SJCRH30 (cell line): ENCODE data around the gene BORCS5. TPM values are rescaled to one million over a fixed set of nuclear protein-coding genes. Genes with fewer than 3 reads are reported as not detected.

ENCODE experiments used
- DNase-seq, 2 experiments: peaks; one replicate each; pipeline ENCODE4 v3.0.0-alpha.2; 2015 to 2020
- H3K27ac ChIP-seq: fragments of 250-450 bp; sonication (Bioruptor Pico); 2 replicates; pipeline ENCODE4 v1.5.1; 2020; ENCODE audit warnings: mild to moderate bottlenecking, moderate library complexity
- H3K27me3 ChIP-seq: fragments of 250-450 bp; sonication (Bioruptor Pico); 2 replicates; pipeline ENCODE4 v1.5.1; 2020; ENCODE audit warnings: mild to moderate bottlenecking, moderate library complexity
- H3K36me3 ChIP-seq: fragments of 250-450 bp; sonication (Bioruptor Pico); 2 replicates; pipeline ENCODE4 v1.5.1; 2020; ENCODE audit warnings: mild to moderate bottlenecking, moderate library complexity
- H3K4me1 ChIP-seq: fragments of 250-450 bp; sonication (Bioruptor Pico); 2 replicates; pipeline ENCODE4 v1.5.1; 2020; ENCODE audit warnings: mild to moderate bottlenecking, moderate library complexity
- H3K4me3 ChIP-seq: fragments of 250-450 bp; sonication (Bioruptor Pico); 2 replicates; pipeline ENCODE4 v1.5.1; 2020; ENCODE audit warnings: mild to moderate bottlenecking, moderate library complexity
- H3K9me3 ChIP-seq: fragments of 250-450 bp; sonication (Bioruptor Pico); replicated peaks from 2 replicates; pipeline ENCODE4 v1.5.1; 2020; ENCODE audit warnings: mild to moderate bottlenecking, moderate library complexity
- total RNA-seq: library from RNA; depleted of rRNA; stranded (reverse); fragments of >200 nt; shearing (Covaris generic); gene quantifications from 2 replicates; pipeline ENCODE4 v1.2.3, GENCODE V29; 2014

Gene BORCS5
- total RNA-seq, 1 experiment from 2014 or later, result 5.2 TPM

- H3K27ac ChIP-seq, result no peak overlapping the region
- H3K36me3 ChIP-seq, result no peaks in the 10 kb centered on the region
- no peaks in the 10 kb centered on the region for H3K4me1 ChIP-seq
- H3K27me3 ChIP-seq, result no peaks in the 10 kb centered on the region
- DNase-seq, result no peak
- no peaks in the 10 kb centered on the region for H3K9me3 ChIP-seq
- no peak overlapping the region for H3K4me3 ChIP-seq
Observed at GRCh38 chr12:12366701-12367481, 10.0 kb downstream of the BORCS5 start.

GRCh38 chr12:12367482-12367998, 10.7 kb downstream of the BORCS5 start:
- H3K9me3 ChIP-seq, result no peaks in the 10 kb centered on the region
- H3K4me1 ChIP-seq, result no peaks in the 10 kb centered on the region
- no peak for DNase-seq
- H3K27me3 ChIP-seq, result no peaks in the 10 kb centered on the region
- no peak overlapping the region for H3K27ac ChIP-seq
- no peak overlapping the region for H3K4me3 ChIP-seq
- no peaks in the 10 kb centered on the region for H3K36me3 ChIP-seq

- Histone ChIP-seq H3K27ac (no peak overlapping the region), H3K4me1 (no peaks in the 10 kb centered on the region), H3K27me3 (no peaks in the 10 kb centered on the region), H3K4me3 (no peak overlapping the region), H3K36me3 (no peaks in the 10 kb centered on the region), H3K9me3 (no peaks in the 10 kb centered on the region)
- DNase-seq, result no peak
Observed at GRCh38 chr12:12372946-12373722, 16.3 kb downstream of the BORCS5 start.

DNA sequence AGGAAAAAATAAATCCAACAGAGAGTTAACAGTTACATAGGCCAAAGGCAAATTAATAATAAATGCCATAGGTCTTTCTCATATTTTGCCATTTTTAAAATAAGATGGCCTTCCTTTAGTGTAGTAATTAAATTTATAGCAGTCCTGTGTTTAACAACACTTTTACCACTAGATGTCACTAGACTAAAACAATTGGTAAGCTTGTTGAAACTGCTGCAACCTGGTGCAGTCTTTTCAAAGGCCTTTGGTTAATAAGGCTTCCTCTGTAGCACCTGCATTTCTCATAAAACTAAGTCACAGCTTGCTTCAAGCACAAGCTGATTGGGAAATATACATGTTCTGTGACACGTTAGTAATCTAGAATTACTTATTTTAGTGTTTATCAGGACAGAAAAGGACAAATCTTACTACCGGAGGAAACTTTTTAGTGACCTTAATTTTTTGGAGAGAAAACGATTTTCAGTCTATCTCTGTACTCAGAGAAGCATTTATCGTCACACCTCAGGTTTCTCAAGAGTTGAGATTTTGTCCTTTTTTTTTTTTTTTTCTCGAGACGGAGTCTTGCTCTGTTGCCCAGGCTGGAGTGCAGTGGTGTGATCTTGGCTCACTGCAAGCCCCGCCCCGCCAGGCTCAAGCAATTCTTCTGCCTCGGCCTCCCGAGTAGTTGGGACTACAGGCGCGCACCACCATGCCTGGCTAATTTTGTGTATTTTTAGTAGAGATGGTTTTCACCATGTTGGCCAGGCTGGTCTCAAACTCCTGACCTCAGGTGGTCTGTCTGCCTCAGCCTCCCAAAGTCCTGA, 20.0 kb downstream of the BORCS5 start:
- Histone ChIP-seq H3K9me3 (no peaks in the 10 kb centered on the region), H3K27ac (no peak overlapping the region), H3K4me1 (no peaks in the 10 kb centered on the region), H3K36me3 (no peaks in the 10 kb centered on the region), H3K4me3 (no peak overlapping the region), H3K27me3 (no peaks in the 10 kb centered on the region)
- DNase-seq, result peak; percentile 22 to 78

DNA sequence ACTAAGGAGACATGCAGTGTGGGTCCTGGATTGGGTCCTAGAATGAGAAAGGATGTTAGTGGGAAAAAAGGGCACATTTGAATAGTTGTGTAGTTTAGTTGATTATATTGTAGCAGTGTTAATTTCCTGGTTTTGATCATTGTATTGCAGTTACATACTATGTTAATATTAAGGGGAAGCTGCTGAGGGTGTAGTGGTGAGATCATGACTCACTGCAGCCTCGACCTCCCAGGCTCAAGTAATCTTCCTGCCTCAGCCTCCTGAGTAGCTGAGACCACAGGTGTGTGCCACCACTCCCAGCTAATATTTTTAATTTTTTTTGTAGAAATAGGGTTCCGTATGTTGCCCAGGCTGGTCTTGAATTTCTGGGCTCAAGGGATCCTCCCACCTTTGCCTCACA, 21.7 kb downstream of the BORCS5 start:
- no peaks in the 10 kb centered on the region for H3K36me3 ChIP-seq
- H3K27ac ChIP-seq, result no peak overlapping the region
- no peak overlapping the region for H3K4me3 ChIP-seq
- no peak for DNase-seq
- no peaks in the 10 kb centered on the region for H3K4me1 ChIP-seq
- H3K9me3 ChIP-seq, result no peaks in the 10 kb centered on the region
- no peaks in the 10 kb centered on the region for H3K27me3 ChIP-seq

DNA sequence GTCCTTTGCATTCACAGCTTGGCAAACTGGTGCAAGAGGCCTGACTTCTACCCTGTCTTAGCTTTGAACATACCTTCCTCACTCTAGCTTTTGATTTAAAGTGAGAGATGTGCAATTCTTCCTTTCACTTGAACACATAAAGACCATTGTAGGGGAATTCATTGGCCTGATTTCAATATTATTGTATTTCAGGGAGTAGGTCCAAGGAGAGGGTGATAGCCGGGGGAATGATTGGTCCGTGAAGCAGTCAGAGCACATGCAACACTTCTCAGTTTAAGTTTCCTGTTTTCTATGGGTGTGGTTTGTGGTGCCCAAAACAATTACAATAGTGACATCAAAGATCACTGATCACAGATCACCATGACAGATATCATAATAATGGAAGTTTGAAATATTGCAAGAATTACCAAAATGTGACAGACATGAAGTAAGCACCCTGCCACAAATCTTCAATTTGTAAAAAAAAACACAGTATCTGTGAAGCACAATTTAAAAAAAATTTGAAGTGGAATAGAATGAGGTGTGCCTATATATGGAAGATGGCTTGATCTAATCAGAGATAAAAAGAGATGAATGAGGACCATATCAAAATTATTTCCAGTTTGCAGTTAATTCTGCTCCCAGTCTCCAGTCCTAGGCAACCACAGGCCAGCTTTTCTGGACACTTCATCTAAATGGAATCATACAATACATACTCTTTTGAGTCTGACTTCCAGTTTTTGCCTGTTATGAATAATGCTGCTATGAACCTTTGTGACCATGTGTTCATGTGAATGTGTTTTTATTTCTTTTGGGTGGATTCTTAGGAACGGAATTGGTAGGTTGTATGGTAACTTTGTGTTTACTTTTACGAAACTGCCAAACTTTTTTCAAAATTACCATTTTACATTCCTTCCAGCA, 23.2 kb downstream of the BORCS5 start:
- Histone ChIP-seq H3K4me3 (no peak overlapping the region), H3K27me3 (no peaks in the 10 kb centered on the region), H3K4me1 (0 out of 2 replicates have a peak, but pooled peaks cover 3% of the 10 kb centered on the region), H3K27ac (no peak overlapping the region), H3K36me3 (no peaks in the 10 kb centered on the region), H3K9me3 (no peaks in the 10 kb centered on the region)
- no peak for DNase-seq

- no peak overlapping the region for H3K4me3 ChIP-seq
- H3K27me3 ChIP-seq, result no peaks in the 10 kb centered on the region
- H3K4me1 ChIP-seq, result 0 out of 2 replicates have a peak, but pooled peaks cover 3% of the 10 kb centered on the region
- H3K27ac ChIP-seq, result no peak overlapping the region
- no peaks in the 10 kb centered on the region for H3K9me3 ChIP-seq
- no peak for DNase-seq
- H3K36me3 ChIP-seq, result no peaks in the 10 kb centered on the region
Observed at GRCh38 chr12:12380949-12381593, 24.2 kb downstream of the BORCS5 start.

DNA sequence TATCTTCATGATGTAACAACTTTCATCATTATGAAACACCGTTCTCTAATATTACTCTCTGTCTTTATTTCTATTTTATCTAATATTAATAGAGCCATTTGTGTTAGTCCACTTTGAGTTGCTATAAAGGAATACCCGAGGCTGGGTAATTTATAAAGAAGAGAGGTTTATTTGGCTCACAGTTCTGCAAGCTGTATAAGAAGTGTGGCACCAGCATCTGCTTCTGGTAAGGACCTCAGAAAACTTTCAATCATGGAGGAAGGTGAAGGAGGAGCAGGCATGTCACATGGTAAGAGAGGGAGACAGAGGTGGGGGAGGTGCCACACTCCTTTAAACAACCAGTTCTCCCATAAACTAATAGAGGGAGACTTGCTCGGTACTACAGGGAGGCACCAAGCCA, 25.1 kb downstream of the BORCS5 start:
- Histone ChIP-seq H3K36me3 (no peaks in the 10 kb centered on the region), H3K4me1 (0 out of 2 replicates have a peak, but pooled peaks cover 3% of the 10 kb centered on the region), H3K4me3 (no peak overlapping the region), H3K9me3 (no peaks in the 10 kb centered on the region), H3K27ac (no peak overlapping the region), H3K27me3 (no peaks in the 10 kb centered on the region)
- DNase-seq, result no peak

DNA sequence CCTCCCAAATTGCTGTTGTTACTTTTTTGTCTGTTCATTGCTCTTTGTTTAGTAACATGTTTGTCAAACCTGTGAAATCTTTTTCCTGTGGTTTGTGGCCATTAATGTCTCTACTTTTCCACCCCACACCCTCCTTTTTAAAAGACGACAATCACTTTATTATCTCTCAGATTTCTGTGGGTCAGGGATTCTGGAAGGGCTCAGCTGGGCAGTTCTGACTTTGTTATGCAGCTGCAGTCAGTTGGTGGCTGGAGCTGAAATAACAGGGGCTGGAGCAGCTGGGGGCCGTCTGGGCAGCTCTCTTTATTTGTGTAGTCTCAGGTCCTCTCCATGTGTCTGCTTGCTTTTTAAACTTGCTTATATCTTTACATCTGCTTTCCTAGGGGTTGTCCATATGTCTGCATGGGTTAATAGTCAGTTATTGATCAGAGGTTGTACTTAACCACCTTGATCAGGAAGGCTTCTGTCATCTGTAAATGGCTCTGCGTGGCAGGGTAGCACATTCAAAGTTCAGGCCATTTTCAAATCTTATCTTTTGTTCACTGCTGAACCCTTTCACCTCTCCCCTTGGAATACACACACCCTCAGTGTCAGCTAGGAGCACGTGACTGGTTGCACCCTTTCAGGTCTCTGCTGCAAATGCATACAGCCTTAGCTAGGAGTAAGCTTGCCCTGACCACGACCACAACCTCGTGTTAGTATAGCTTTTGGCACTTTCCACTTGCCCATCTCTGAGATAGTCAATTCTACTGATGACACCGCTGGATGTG, 27.9 kb downstream of the BORCS5 start:
- DNase-seq, result peak in 1 of 2 experiments; percentile 9
- H3K36me3 ChIP-seq, result no peaks in the 10 kb centered on the region
- no peak overlapping the region for H3K4me3 ChIP-seq
- H3K4me1 ChIP-seq, result 0 out of 2 replicates have a peak, but pooled peaks cover 3% of the 10 kb centered on the region
- no peak overlapping the region for H3K27ac ChIP-seq
- H3K9me3 ChIP-seq, result no peaks in the 10 kb centered on the region
- no peaks in the 10 kb centered on the region for H3K27me3 ChIP-seq

GRCh38 chr12:12387501-12387900, 30.6 kb downstream of the BORCS5 start:
- Histone ChIP-seq H3K9me3 (no peaks in the 10 kb centered on the region), H3K27me3 (no peaks in the 10 kb centered on the region), H3K4me1 (0 out of 2 replicates have a peak, but pooled peaks cover 3% of the 10 kb centered on the region), H3K27ac (no peak overlapping the region), H3K4me3 (no peak overlapping the region), H3K36me3 (no peaks in the 10 kb centered on the region)
- no peak for DNase-seq

DNA sequence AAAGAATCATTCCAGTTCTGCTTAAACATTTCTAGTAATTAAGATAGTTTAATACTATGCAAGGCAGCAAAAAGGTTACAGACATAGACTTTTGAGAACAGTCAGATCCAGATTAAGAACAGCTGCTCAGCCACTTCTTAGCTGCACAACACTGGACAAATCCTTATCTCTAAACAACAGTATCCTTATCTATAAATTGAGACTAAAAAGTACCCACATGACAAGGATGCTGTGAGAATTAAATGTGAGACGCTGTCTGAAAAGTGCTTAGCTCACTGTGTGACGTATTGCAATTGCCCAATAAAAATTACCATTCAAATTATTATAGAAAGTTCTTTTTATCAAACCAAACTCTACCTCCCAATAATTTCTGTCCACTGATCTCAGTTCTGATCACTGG, 35.5 kb downstream of the BORCS5 start:
- no peaks in the 10 kb centered on the region for H3K27me3 ChIP-seq
- no peaks in the 10 kb centered on the region for H3K4me1 ChIP-seq
- H3K36me3 ChIP-seq, result no peaks in the 10 kb centered on the region
- no peak for DNase-seq
- H3K27ac ChIP-seq, result no peak overlapping the region
- H3K4me3 ChIP-seq, result no peak overlapping the region
- no peaks in the 10 kb centered on the region for H3K9me3 ChIP-seq

- H3K4me1 ChIP-seq, result no peaks in the 10 kb centered on the region
- H3K4me3 ChIP-seq, result no peak overlapping the region
- no peak for DNase-seq
- no peaks in the 10 kb centered on the region for H3K27me3 ChIP-seq
- H3K36me3 ChIP-seq, result no peaks in the 10 kb centered on the region
- no peaks in the 10 kb centered on the region for H3K9me3 ChIP-seq
- H3K27ac ChIP-seq, result no peak overlapping the region
Observed at GRCh38 chr12:12393171-12393570, 36.3 kb downstream of the BORCS5 start.

DNA sequence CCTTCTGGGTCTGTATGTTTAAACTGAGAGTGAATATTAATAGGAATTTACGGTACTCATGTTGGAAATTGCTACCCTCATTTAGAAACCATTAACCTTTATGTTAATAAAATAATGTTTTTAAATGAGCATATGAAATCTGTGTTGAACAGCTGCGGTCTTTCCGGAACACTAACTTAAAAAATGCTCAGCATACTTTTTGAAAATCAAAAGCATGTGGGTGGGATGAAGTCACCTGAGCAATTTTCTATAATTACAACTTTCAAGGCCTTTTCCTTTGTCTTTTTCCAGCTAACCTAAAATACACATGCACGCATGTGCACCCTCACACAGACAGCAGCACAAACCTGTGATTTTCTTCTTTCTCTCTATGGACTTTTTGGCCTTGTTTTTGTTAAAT, 39.8 kb downstream of the BORCS5 start:
- no peak overlapping the region for H3K27ac ChIP-seq

More for the DNA sequence above, 39.8 kb downstream of the BORCS5 start:
- Histone ChIP-seq H3K27me3 (no peaks in the 10 kb centered on the region), H3K4me1 (no peaks in the 10 kb centered on the region), H3K9me3 (no peaks in the 10 kb centered on the region), H3K4me3 (no peak overlapping the region), H3K36me3 (no peaks in the 10 kb centered on the region)
- DNase-seq, result no peak
